ENCODE data around the gene MYCBP2.

Gene MYCBP2

DNA sequence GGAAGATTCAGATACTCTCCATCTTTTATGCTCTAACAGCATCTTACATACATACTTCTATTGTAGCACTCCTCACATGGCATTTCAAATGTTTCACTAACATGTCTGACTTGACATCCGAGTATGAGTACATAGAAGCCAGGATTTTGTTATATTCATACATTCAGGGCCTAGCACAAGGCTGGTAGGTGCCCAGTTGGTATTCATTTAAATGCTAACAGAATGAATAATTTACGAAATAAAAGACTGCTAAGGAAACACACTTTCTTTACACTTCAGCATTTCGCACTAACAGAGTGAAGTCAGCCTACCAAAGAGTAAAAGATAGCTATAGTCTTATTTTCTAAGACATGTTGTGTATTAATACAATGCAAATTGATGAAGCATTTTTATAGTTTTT, 232.1 kb downstream of the MYCBP2 start:
- Histone ChIP-seq H3K14ac (ENCODE audit: low read length in 2 of 2) (no peak overlapping the region), H2AK5ac (ENCODE audit: low read length, severe bottlenecking) (no peak overlapping the region)
- no CpG with 5 or more reads among the region's 3 CpGs for WGBS

DNA sequence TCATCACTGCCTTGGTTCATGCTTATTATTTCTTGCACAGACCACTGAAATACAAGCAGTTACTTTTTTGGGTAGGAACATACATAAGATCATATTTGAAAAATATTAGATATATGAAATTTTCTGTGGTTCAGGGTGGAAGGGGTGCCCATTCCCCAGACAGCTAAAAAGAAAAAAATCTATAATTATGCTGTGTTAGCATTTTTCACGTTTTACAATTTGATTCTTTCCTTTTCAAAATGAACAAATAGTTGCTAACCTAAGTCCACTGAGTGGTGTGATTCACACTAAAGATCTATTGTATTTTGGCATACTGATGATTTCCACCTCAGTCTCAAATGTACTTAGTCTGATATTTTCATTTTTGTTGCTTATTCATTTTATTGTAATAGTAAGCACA, 233.2 kb downstream of the MYCBP2 start:
- Histone ChIP-seq H2BK5ac (ENCODE audit: low read depth, low read length, poor library complexity, severe bottlenecking) (no peak overlapping the region), H3K4me2 (ENCODE audit: low read length, poor library complexity, severe bottlenecking) (no peak overlapping the region), H2AFZ (ENCODE audit: low read depth, low read length) (no peak overlapping the region), H2BK120ac (ENCODE audit: low read depth, low read length) (no peak overlapping the region), H3K79me1 (replicated peaks; ENCODE audit: low read length, poor library complexity, severe bottlenecking) (no peaks in the 10 kb centered on the region), H3K9me3 (ENCODE audit: control insufficient read depth, low read length) (no peaks in the 10 kb centered on the region), H3K14ac (ENCODE audit: low read length in 2 of 2) (no peak overlapping the region), H4K8ac (ENCODE audit: low read length) (no peak overlapping the region), H3K4me1 (ENCODE audit: control insufficient read depth, insufficient read depth, low read depth, low read length) (no peaks in the 10 kb centered on the region), H3K23ac (ENCODE audit: low read length in 2 of 2) (no peak overlapping the region), H3K9ac (ENCODE audit: low read length) (no peak overlapping the region), H3K36me3 (ENCODE audit: control insufficient read depth in 1 of 2, insufficient read depth in 2 of 2, low read depth in 1 of 2, low read length in 2 of 2) (peaks cover 9 to 85% of the 10 kb centered on the region in 2 experiments), H4K91ac (ENCODE audit: low read length) (no peak overlapping the region), H3K4me3 (ENCODE audit: insufficient read depth in 1 of 2, low read depth in 1 of 2, low read length in 2 of 2) (no peak overlapping the region), H3K27ac (ENCODE audit: low read length, poor library complexity, severe bottlenecking) (no peak overlapping the region), H3K18ac (ENCODE audit: low read depth in 1 of 2, low read length in 2 of 2) (no peak overlapping the region), H2BK15ac (ENCODE audit: low read depth, poor library complexity, severe bottlenecking) (no peak overlapping the region), H2BK12ac (ENCODE audit: low read length in 2 of 2) (no peak overlapping the region), H3K27me3 (ENCODE audit: control insufficient read depth in 1 of 2, insufficient read depth in 1 of 2, low read length in 2 of 2) (no peaks in the 10 kb centered on the region), H2AK5ac (ENCODE audit: low read length, severe bottlenecking) (no peak overlapping the region), H3K4ac (ENCODE audit: low read depth in 1 of 2, low read length in 2 of 2) (no peak overlapping the region)
- WGBS: no CpG with 5 or more reads among the region's 1 CpG
- no peak for DNase-seq

More for the DNA sequence above, 232.1 kb downstream of the MYCBP2 start:
- H4K8ac ChIP-seq (ENCODE audit: low read length): no peak overlapping the region
- no peak overlapping the region for H2BK15ac ChIP-seq (ENCODE audit: low read depth, poor library complexity, severe bottlenecking)
- no peaks in the 10 kb centered on the region for H3K9me3 ChIP-seq (ENCODE audit: control insufficient read depth, low read length)
- H3K27me3 ChIP-seq (ENCODE audit: control insufficient read depth in 1 of 2, insufficient read depth in 1 of 2, low read length in 2 of 2): no peaks in the 10 kb centered on the region
- H2BK5ac ChIP-seq (ENCODE audit: low read depth, low read length, poor library complexity, severe bottlenecking): no peak overlapping the region
- H3K4me1 ChIP-seq (ENCODE audit: control insufficient read depth, insufficient read depth, low read depth, low read length): no peaks in the 10 kb centered on the region
- no peak overlapping the region for H3K27ac ChIP-seq (ENCODE audit: low read length, poor library complexity, severe bottlenecking)
- H4K91ac ChIP-seq (ENCODE audit: low read length): no peak overlapping the region
- no peak overlapping the region for H3K9ac ChIP-seq (ENCODE audit: low read length)
- no peak overlapping the region for H3K4me2 ChIP-seq (ENCODE audit: low read length, poor library complexity, severe bottlenecking)
- no peak overlapping the region for H2BK12ac ChIP-seq (ENCODE audit: low read length in 2 of 2)
- H3K4me3 ChIP-seq (ENCODE audit: insufficient read depth in 1 of 2, low read depth in 1 of 2, low read length in 2 of 2): no peak overlapping the region
- H3K36me3 ChIP-seq (ENCODE audit: control insufficient read depth in 1 of 2, insufficient read depth in 2 of 2, low read depth in 1 of 2, low read length in 2 of 2): peaks cover 9 to 91% of the 10 kb centered on the region in 2 experiments
- no peaks in the 10 kb centered on the region for H3K79me1 ChIP-seq (replicated peaks; ENCODE audit: low read length, poor library complexity, severe bottlenecking)
- H2BK120ac ChIP-seq (ENCODE audit: low read depth, low read length): no peak overlapping the region
- no peak overlapping the region for H3K23ac ChIP-seq (ENCODE audit: low read length in 2 of 2)
- H3K4ac ChIP-seq (ENCODE audit: low read depth in 1 of 2, low read length in 2 of 2): no peak overlapping the region
- H2AFZ ChIP-seq (ENCODE audit: low read depth, low read length): no peak overlapping the region
- no peak for DNase-seq
- no peak overlapping the region for H3K18ac ChIP-seq (ENCODE audit: low read depth in 1 of 2, low read length in 2 of 2)

DNA sequence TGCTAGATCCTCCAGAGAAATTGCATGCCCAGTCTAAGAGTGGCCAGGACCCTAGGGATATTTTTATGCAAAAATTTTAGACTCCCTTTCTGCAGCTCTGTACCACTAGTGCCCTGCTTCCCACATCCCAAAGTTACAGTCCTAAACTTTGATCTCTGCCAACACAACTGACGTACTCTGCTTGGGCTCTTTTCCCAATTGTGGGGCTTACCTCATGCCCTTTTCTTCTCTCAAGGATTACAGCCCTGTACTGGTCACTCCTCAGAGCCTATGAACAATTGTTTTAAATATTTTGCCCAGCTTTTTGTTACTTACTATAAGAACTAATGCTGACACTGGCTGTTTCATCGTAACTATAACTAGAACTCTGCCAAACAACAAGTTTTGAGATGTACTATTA, 242.1 kb downstream of the MYCBP2 start:
- Histone ChIP-seq H3K4me2 (ENCODE audit: low read length, poor library complexity, severe bottlenecking) (no peak overlapping the region), H3K14ac (ENCODE audit: low read length in 2 of 2) (no peak overlapping the region), H2AFZ (ENCODE audit: low read depth, low read length) (no peak overlapping the region), H3K18ac (ENCODE audit: low read depth in 1 of 2, low read length in 2 of 2) (no peak overlapping the region), H3K4ac (ENCODE audit: low read depth in 1 of 2, low read length in 2 of 2) (no peak overlapping the region), H2BK15ac (ENCODE audit: low read depth, poor library complexity, severe bottlenecking) (no peak overlapping the region), H2AK5ac (ENCODE audit: low read length, severe bottlenecking) (no peak overlapping the region), H2BK5ac (ENCODE audit: low read depth, low read length, poor library complexity, severe bottlenecking) (no peak overlapping the region), H3K4me1 (ENCODE audit: control insufficient read depth, insufficient read depth, low read depth, low read length) (no peaks in the 10 kb centered on the region), H3K27ac (ENCODE audit: low read length, poor library complexity, severe bottlenecking) (no peak overlapping the region), H4K91ac (ENCODE audit: low read length) (no peak overlapping the region), H4K8ac (ENCODE audit: low read length) (no peak overlapping the region), H3K79me1 (replicated peaks; ENCODE audit: low read length, poor library complexity, severe bottlenecking) (peaks cover 1% of the 10 kb centered on the region), H2BK120ac (ENCODE audit: low read depth, low read length) (no peak overlapping the region), H3K9ac (ENCODE audit: low read length) (no peak overlapping the region), H3K23ac (ENCODE audit: low read length in 2 of 2) (no peak overlapping the region), H3K9me3 (ENCODE audit: control insufficient read depth, low read length) (no peaks in the 10 kb centered on the region), H3K36me3 (ENCODE audit: control insufficient read depth in 1 of 2, insufficient read depth in 2 of 2, low read depth in 1 of 2, low read length in 2 of 2) (peaks cover 6 to 91% of the 10 kb centered on the region in 2 experiments), H3K4me3 (ENCODE audit: insufficient read depth in 1 of 2, low read depth in 1 of 2, low read length in 2 of 2) (no peak overlapping the region), H3K27me3 (ENCODE audit: control insufficient read depth in 1 of 2, insufficient read depth in 1 of 2, low read length in 2 of 2) (no peaks in the 10 kb centered on the region), H2BK12ac (ENCODE audit: low read length in 2 of 2) (no peak overlapping the region)
- 96% methylated on average over 1 of the region's 2 CpGs for WGBS
- DNase-seq: no peak

DNA sequence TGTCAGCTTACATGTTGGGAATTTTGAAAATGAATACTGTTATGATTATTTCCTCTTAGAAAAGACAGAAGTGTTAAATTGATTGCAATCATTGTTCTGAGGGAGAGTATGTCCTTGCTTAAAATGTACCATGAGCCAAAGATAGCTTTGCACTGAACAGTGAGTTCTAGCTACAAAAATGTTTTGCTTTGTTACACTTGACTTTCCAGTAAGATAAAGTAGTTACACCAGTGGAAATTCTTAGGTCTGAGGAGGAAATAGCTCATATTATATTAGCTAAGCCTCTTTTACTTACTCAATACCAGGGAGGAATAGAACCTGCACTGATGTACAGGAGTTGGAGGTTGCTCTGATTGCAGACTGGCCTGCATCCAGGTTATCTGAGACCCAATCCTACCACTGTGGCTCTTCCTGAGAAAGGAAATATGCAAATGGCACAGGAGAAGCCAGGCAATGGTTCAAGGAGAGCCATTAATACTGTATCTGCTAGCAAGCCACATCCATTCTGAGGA, 246.9 kb downstream of the MYCBP2 start:
- Histone ChIP-seq H4K8ac (ENCODE audit: low read length) (no peak overlapping the region), H4K91ac (ENCODE audit: low read length) (no peak overlapping the region), H3K79me1 (replicated peaks; ENCODE audit: low read length, poor library complexity, severe bottlenecking) (peaks cover 1% of the 10 kb centered on the region), H3K18ac (ENCODE audit: low read depth in 1 of 2, low read length in 2 of 2) (no peak overlapping the region), H3K4me2 (ENCODE audit: low read length, poor library complexity, severe bottlenecking) (no peak overlapping the region), H3K9ac (ENCODE audit: low read length) (no peak overlapping the region), H3K36me3 (ENCODE audit: control insufficient read depth in 1 of 2, insufficient read depth in 2 of 2, low read depth in 1 of 2, low read length in 2 of 2) (peaks cover 4 to 99% of the 10 kb centered on the region in 2 experiments), H2BK5ac (ENCODE audit: low read depth, low read length, poor library complexity, severe bottlenecking) (no peak overlapping the region), H2BK15ac (ENCODE audit: low read depth, poor library complexity, severe bottlenecking) (no peak overlapping the region), H3K4ac (ENCODE audit: low read depth in 1 of 2, low read length in 2 of 2) (no peak overlapping the region), H3K27ac (ENCODE audit: low read length, poor library complexity, severe bottlenecking) (no peak overlapping the region), H3K4me3 (ENCODE audit: insufficient read depth in 1 of 2, low read depth in 1 of 2, low read length in 2 of 2) (no peak overlapping the region), H3K4me1 (ENCODE audit: control insufficient read depth, insufficient read depth, low read depth, low read length) (no peaks in the 10 kb centered on the region), H3K14ac (ENCODE audit: low read length in 2 of 2) (no peak overlapping the region), H2BK12ac (ENCODE audit: low read length in 2 of 2) (no peak overlapping the region), H3K23ac (ENCODE audit: low read length in 2 of 2) (no peak overlapping the region), H3K9me3 (ENCODE audit: control insufficient read depth, low read length) (no peaks in the 10 kb centered on the region), H2BK120ac (ENCODE audit: low read depth, low read length) (no peak overlapping the region), H2AK5ac (ENCODE audit: low read length, severe bottlenecking) (no peak overlapping the region), H2AFZ (ENCODE audit: low read depth, low read length) (no peak overlapping the region), H3K27me3 (ENCODE audit: control insufficient read depth in 1 of 2, insufficient read depth in 1 of 2, low read length in 2 of 2) (no peaks in the 10 kb centered on the region)
- DNase-seq: no peak
